Thymus (tissue), 11 donors: ENCODE results near the gene NT5C3B. TPM values are rescaled to one million over a fixed set of nuclear protein-coding genes. Genes with fewer than 3 reads are reported as not detected.

ENCODE experiments used
- DNase-seq, 9 donors: peaks; one replicate each; pipeline ENCODE4 v3.0.0-alpha.2; 2013; ENCODE audit warnings: low spot score in 9 of 9, low read depth in 6 of 9, missing footprints in 1 of 9
- H3K27ac ChIP-seq, 2 donors: one replicate each; pipeline ENCODE4 v1.5.1; 2013; ENCODE audit warnings: control low read depth in 1 of 2, low read depth in 1 of 2, low read length in 1 of 2, mild to moderate bottlenecking in 1 of 2, moderate library complexity in 1 of 2
- H3K27me3 ChIP-seq, 2 donors: one replicate each; pipeline ENCODE4 v1.5.1; 2013; ENCODE audit warnings: low read length in 1 of 2; ENCODE audit not compliant: control insufficient read depth in 2 of 2, insufficient read depth in 1 of 2
- H3K36me3 ChIP-seq, 2 donors: one replicate each; pipeline ENCODE4 v1.5.1; 2013; ENCODE audit warnings: low read length in 1 of 2, mild to moderate bottlenecking in 1 of 2, moderate library complexity in 1 of 2; ENCODE audit not compliant: control insufficient read depth in 2 of 2, insufficient read depth in 2 of 2
- H3K4me1 ChIP-seq, 2 donors: one replicate each; pipeline ENCODE4 v1.5.1; 2013; ENCODE audit warnings: low read length in 2 of 2; ENCODE audit not compliant: control insufficient read depth in 2 of 2, insufficient read depth in 2 of 2
- H3K4me3 ChIP-seq, 2 donors: one replicate each; pipeline ENCODE4 v1.5.1; 2013; ENCODE audit warnings: low read length in 2 of 2, control low read depth in 1 of 2, mild to moderate bottlenecking in 1 of 2
- H3K9me3 ChIP-seq, 2 donors: one replicate each; pipeline ENCODE4 v1.5.1; 2013; ENCODE audit warnings: low read length in 1 of 2, mild to moderate bottlenecking in 1 of 2; ENCODE audit not compliant: control insufficient read depth in 2 of 2, insufficient read depth in 1 of 2
- WGBS: extraction: QIAGEN DNeasy Blood & Tissue Kit; methylation state at CpG from one replicate; pipeline ENCODE4 v1.1.7; 2013; 5-methylcytosine and 5-hydroxymethylcytosine counted together
- polyA plus RNA-seq: library from polyadenylated mRNA; stranded (reverse); fragments of 200-250 nt; gene quantifications from one replicate; pipeline ENCODE4 v1.2.3, GENCODE V29; 2013
- total RNA-seq: library from RNA; stranded (reverse); fragments of 120-200 nt; gene quantifications from one replicate; pipeline ENCODE4 v1.2.4, GENCODE V29; 2013
- donor health status: healthy.

The NT5C3B gene
- total and polyA plus RNA-seq, 2 donors = 29.9 to 57.3 TPM

DNA sequence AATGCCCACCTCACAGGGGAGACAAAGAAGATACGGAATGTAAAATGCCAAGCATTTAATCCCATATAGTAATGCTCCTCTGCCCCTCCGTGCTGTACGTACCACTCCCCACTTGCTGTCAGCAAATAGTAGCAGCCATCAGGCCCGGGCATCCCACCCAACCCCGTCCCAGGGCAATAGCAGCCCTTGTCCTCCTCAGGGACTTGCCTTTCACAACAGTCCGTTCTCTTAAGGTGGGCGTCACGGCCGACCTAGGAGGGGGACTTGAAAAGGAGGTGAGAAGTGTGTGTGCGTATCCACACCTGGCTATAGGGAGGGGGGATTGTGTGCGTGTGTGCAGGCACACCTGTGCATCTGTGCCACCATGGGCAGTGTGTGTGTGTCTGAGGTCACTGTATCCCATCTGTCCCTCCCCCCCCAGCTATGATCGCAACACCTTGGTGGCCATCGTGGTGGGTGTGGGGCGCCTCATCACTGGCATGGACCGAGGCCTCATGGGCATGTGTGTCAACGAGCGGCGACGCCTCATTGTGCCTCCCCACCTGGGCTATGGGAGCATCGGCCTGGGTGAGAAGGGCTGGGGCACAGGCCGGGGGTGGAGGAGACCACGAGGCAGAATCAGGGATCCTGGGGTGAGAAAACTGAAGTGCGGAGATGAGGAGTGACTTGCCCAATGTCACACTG lies 19.3 kb downstream of the NT5C3B start:
- Histone ChIP-seq H3K4me3 (no peak overlapping the region), H3K27me3 (peaks cover 25 to 34% of the 10 kb centered on the region in 2 donors), H3K27ac (no peak overlapping the region), H3K4me1 (peaks cover 5 to 12% of the 10 kb centered on the region in 2 donors), H3K9me3 (peaks cover 0 to 2% of the 10 kb centered on the region in 2 donors), H3K36me3 (no peaks in the 10 kb centered on the region)
- no peak for DNase-seq
- 96% methylated on average over 23 of the region's 23 CpGs for WGBS

DNA sequence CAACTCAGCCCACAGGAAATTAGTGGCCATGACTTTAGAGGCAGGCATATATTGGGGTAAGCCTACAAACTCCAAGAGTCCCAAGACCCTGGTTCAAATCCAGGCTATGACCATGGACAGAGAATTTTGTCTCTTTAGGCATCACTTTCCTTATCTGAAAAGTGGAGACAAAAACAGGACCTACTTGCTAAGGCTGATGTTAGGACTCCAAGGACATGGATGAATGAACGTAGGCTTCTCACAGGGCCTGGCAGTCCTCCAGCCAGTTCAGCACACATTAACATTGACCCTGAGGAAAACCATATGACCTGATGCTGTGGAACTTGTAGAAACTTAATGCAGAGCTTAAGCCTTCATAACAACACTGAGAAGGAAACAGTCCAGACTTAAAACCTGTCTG lies 21.8 kb downstream of the NT5C3B start:
- Histone ChIP-seq H3K36me3 (no peaks in the 10 kb centered on the region), H3K27ac (no peak overlapping the region)

DNA sequence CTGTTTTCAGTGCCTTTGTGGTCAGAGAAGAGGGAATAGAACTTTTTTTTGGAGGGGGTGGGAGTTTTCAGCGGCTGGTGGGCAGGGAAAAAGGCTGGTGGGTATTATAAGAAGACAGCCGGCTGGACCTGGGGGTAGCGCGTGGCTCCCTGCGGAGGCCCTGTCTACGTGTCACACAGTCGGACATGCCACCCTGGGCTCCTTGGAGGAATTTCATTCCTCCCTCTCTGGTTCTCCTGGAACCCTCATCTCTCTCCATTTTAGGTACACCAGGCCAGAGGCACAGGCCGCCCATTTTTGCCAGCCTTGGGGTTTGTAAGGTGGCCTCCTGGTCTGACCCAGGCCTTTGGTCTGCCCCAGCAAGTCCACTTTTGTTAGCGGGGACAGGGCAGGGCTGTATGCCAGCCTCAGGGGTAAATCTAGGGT lies 22.3 kb downstream of the NT5C3B start:
- DNase-seq = no peak
- peaks cover 9 to 14% of the 10 kb centered on the region in 2 donors for H3K4me1 ChIP-seq
- peaks cover 34 to 62% of the 10 kb centered on the region in 2 donors for H3K27me3 ChIP-seq
- no peaks in the 10 kb centered on the region for H3K36me3 ChIP-seq
- peaks cover 2 to 7% of the 10 kb centered on the region in 2 donors for H3K9me3 ChIP-seq
- H3K4me3 ChIP-seq = no peak overlapping the region
- no peak overlapping the region for H3K27ac ChIP-seq
- WGBS = 94% methylated on average over 9 of the region's 9 CpGs

More for the DNA sequence above, 21.8 kb downstream of the NT5C3B start:
- peaks cover 34 to 59% of the 10 kb centered on the region in 2 donors for H3K27me3 ChIP-seq
- H3K9me3 ChIP-seq = peaks cover 2 to 7% of the 10 kb centered on the region in 2 donors
- DNase-seq = no peak
- peaks cover 9 to 14% of the 10 kb centered on the region in 2 donors for H3K4me1 ChIP-seq
- 91% methylated on average over 1 of the region's 1 CpG for WGBS
- no peak overlapping the region for H3K4me3 ChIP-seq

GRCh38 chr17:41813152-41813680 lies 22.8 kb downstream of the NT5C3B start:
- Histone ChIP-seq H3K36me3 (no peaks in the 10 kb centered on the region), H3K9me3 (peaks cover 2 to 7% of the 10 kb centered on the region in 2 donors), H3K27me3 (peaks cover 34 to 62% of the 10 kb centered on the region in 2 donors), H3K27ac (no peak overlapping the region), H3K4me3 (peak overlapping the region; percentile 0 to 14), H3K4me1 (peaks cover 9 to 14% of the 10 kb centered on the region in 2 donors)
- DNase-seq = no peak
- WGBS = 68% methylated on average over 12 of the region's 12 CpGs

DNA sequence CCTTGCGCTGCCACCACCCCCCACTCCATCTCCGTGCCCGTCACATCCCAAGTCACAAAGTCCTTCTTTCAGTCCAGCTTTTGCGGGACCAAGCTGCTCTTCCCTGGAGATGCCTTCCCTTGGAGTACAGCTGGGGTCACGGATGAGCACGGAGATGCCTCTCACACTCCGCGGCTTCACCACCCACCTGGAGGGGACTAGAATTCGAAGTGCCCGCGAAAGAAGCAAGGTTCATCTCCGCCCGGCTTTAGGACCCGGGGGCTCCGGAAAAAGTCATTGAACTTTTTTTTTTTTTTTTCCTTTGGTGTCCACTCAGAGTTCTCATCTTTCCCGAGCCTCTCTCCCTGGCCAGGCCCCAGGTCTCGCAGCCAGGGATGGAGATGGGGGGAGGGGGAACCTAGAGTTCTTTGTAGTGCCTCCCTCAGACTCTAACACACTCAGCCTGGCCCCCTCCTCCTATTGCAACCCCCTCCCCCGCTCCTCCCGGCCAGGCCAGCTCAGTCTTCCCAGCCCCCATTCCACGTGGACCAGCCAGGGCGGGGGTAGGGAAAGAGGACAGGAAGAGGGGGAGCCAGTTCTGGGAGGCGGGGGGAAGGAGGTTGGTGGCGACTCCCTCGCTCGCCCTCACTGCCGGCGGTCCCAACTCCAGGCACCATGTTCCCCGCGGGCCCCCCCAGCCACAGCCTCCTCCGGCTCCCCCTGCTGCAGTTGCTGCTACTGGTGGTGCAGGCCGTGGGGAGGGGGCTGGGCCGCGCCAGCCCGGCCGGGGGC lies 23.5 kb downstream of the NT5C3B start, which contains the start of gene FKBP10:
TSS of gene FKBP10 (plus strand) at position 624 of the 771 bp plus-strand sequence. CDS start at position 655, 31 bp downstream.
- Histone ChIP-seq H3K4me3 (peak within 1 kb of the TSS; percentile 14 to 78), H3K27ac (no peak within 1 kb of the TSS), H3K4me1 (peaks cover 9 to 14% of the 10 kb centered on the region in 2 donors), H3K9me3 (peaks cover 2 to 7% of the 10 kb centered on the region in 2 donors), H3K36me3 (no peaks in the 10 kb centered on the region), H3K27me3 (peaks cover 34 to 65% of the 10 kb centered on the region in 2 donors)
- peak in 1 of 9 donors; percentile 60 for DNase-seq
- 9% methylated on average over 35 of the region's 35 CpGs for WGBS

DNA sequence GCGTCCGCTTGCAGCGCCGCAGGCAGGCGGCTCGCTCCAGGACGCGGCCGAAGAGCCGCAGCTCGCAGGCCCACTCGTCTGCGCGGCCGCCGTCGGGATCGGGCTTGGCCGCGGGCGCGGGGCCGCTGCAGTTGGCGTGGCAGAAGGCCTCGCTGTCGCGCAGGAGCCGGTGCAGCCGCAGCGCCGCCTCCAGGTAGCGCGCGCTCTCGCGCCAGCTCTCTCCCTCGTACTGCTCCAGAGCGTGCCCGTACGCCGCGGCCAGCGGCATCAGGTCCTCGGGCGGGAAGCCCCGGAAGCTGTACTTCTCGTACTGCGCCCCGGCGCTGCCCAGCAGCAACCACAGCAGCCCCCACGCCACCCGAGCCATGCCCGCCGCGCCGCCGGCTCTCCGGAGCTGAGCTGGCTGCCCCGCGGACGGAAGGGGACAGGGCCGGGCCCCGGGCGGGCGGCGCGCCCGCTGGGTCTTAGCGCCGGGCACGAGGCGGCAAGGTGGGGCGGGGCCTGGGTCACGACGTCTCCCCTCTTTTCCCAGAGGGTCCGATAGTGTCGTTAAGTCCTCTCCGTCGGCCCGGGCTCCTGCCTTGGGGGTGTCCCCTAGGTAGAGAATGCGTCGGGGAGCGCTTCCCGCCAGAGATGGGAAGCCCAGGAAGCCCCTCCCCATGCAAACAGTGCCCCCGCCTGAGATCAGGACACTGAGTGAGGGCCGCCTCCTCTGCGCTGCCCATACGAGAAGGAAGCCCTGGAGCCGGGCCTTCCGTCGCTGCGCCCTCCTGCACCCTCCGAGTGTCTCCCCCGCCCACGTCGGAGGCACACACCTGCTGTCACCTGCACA lies 24.3 kb downstream of the NT5C3B start, which contains the start of gene P3H4:
TSS of gene P3H4 (minus strand) at position 401 of the 832 bp plus-strand sequence. CDS start at position 367, 34 bp downstream.
- DNase-seq = peak in 4 of 9 donors; percentile 60 to 83 (median 72)
- Histone ChIP-seq H3K4me3 (peak within 1 kb of the TSS; percentile 29 to 78), H3K27ac (no peak within 1 kb of the TSS), H3K9me3 (peaks cover 2 to 7% of the 10 kb centered on the region in 2 donors), H3K4me1 (peaks cover 9 to 14% of the 10 kb centered on the region in 2 donors), H3K36me3 (no peaks in the 10 kb centered on the region), H3K27me3 (peaks cover 34 to 65% of the 10 kb centered on the region in 2 donors)
- under 1% methylated on average over 96 of the region's 96 CpGs for WGBS

DNA sequence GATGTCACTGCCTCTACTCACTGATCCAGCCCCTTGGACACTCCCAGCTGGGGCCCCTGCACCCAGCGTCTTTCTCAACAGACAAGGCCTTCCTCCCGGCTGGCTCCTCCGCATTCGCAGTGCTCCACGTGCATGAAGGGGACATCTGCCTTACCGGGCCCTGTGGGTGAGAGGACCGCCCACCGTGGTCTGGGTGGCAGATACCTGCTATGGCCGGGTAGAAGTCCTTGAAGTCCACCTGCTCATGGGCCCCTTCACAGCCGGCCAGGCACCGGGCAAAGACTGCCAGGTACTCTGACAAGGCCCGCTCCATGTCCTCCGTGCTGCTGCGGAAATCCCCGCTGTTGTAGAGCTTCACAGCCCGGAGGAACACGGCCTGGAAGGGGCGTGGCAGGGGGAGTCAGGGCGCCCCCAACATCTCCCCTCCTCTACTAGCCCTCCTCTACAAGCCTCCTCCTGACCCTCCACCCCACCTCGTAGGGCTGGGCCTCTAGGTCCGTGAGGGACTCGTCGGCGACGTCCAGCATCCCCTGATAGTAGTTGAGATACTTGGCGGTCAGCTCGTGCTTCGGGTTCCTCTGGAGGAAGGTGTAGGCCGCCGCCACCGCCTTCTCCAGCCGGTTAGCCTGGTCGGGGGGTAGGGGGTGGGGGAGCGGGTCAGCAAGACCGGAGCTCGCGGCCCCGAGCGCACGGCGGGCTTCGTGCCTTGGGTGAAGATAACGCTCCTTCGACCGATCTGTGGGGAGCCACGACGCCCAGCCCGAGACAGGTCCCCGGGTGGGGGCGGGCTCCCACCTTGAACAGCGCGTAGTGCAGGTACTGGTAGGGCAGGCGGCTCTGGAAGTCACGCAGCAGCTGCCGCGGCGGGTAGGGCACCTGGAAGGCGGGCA lies 25.1 kb downstream of the NT5C3B start:
- H3K27ac ChIP-seq = no peak overlapping the region
- H3K27me3 ChIP-seq = peaks cover 34 to 62% of the 10 kb centered on the region in 2 donors
- peaks cover 2 to 7% of the 10 kb centered on the region in 2 donors for H3K9me3 ChIP-seq
- H3K4me3 ChIP-seq = peak overlapping the region; percentile 29 to 78
- H3K36me3 ChIP-seq = no peaks in the 10 kb centered on the region
- WGBS = 39% methylated on average over 58 of the region's 58 CpGs
- no peak for DNase-seq
- H3K4me1 ChIP-seq = peaks cover 9 to 14% of the 10 kb centered on the region in 2 donors
